ENCODE results near the gene ATP2C2. TPM values are rescaled to one million over a fixed set of nuclear protein-coding genes. Genes with fewer than 3 reads are reported as not detected.
A peak's percentile ranks its signal among the peaks of the same experiment; 100 is the strongest.
"Not testable (repeated sequence)": the region's sequence is repeated elsewhere in the genome, so short reads cannot be mapped to it uniquely, and the experiment has no call there.

The ATP2C2 gene
- total and polyA plus RNA-seq, 7 experiments from 2014 or later = 0.20 TPM; not detected in 6

DNA sequence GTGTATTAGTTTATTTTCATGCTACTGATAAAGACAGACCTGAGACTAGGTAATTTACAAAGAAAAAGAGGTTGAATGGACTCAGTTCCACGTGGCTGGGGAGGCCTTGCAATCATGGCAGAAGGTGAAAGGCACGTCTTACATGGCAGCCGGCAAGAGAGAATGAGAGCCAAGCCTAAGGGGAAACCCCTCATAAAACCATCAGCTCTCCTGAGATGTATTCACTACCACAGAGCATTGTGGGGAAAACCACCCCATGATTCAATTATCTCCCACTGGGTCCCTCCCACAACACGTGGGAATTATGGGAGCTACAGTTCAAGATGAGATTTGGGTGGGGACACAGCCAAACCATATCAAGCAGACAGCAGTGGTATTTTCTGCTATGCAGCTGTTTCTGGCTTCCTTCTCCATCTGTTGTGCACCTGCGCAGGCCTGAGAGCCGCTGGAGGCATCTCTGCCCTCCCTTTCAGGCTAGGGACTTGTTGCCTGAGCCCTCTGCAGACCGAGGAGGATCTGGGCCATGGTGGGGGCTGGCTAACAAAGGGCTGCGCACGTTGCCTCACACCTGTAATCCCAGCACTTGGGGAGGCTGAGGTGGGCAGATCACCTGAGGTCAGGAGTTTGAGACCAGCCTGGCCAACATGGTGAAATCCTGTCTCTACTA lies 82.8 kb downstream of the ATP2C2 start:
- H3K36me3 Mint-ChIP-seq; H3K36me3 ChIP-seq (ENCODE audit: control insufficient read depth in 2 of 3, insufficient read depth in 3 of 3, low read length in 3 of 3); H3K4me3 Mint-ChIP-seq; POLR2A ChIA-PET; H3K4me1 ChIP-seq (ENCODE audit: control insufficient read depth in 2 of 2, insufficient read depth in 2 of 2, low read length in 2 of 2); H3K4me1 Mint-ChIP-seq; H3K9me3 Mint-ChIP-seq; H3K4me3 ChIP-seq (ENCODE audit: low read length); DNase-seq; H3K27ac ChIP-seq (ENCODE audit: low read depth, low read length); H3K27me3 ChIP-seq (ENCODE audit: control insufficient read depth in 2 of 2, insufficient read depth in 2 of 2, low read length in 2 of 2); intact Hi-C loops (cut with micrococcal nuclease); ATAC-seq; H3K27ac Mint-ChIP-seq; CTCF ChIA-PET; H3K9me3 ChIP-seq (ENCODE audit: control insufficient read depth in 2 of 3, low read length in 3 of 3): not testable (repeated sequence)
- H3K27me3 Mint-ChIP-seq = peaks cover 0 to 15% (median 0%) of the 10 kb centered on the region in 5 donors

DNA sequence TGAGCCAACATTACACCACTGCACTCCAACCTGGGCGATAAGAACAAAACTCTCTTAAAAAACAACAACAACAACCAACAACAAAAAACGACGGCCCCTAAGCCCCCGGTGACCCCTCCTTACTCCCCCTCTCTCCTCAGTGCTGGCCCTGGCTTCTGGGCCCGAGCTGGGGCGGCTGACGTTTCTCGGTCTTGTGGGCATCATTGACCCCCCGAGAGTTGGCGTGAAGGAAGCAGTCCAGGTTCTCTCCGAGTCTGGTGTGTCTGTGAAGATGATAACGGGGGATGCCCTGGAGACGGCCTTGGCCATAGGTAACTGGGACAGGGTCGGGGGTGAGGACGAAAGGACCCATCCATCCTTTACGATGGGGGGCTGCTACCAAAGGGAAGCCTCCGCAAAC lies 83.4 kb downstream of the ATP2C2 start:
- intact Hi-C loops (cut with micrococcal nuclease) = no loop called here
- CTCF ChIA-PET = no interaction called here
- H3K9me3 Mint-ChIP-seq = peaks cover 0 to 1% (median 0%) of the 10 kb centered on the region in 11 donors
- peak overlapping the region in 1 of 9 donors; percentile 33 for H3K27ac Mint-ChIP-seq
- ATAC-seq (no peak), DNase-seq (no peak)
- H3K4me3 ChIP-seq (ENCODE audit: low read length) = no peak overlapping the region
- H3K4me1 ChIP-seq (ENCODE audit: control insufficient read depth in 2 of 2, insufficient read depth in 2 of 2, low read length in 2 of 2) = no peaks in the 10 kb centered on the region
- no peak overlapping the region for H3K27ac ChIP-seq (ENCODE audit: low read depth, low read length)
- H3K36me3 ChIP-seq (ENCODE audit: control insufficient read depth in 2 of 3, insufficient read depth in 3 of 3, low read length in 3 of 3) = no peaks in the 10 kb centered on the region
- peaks cover 0 to 15% (median 0%) of the 10 kb centered on the region in 5 donors for H3K27me3 Mint-ChIP-seq
- no peaks in the 10 kb centered on the region for H3K9me3 ChIP-seq (ENCODE audit: control insufficient read depth in 2 of 3, low read length in 3 of 3)
- POLR2A ChIA-PET = no interaction called here
- H3K4me3 Mint-ChIP-seq = no peak overlapping the region
- H3K27me3 ChIP-seq (ENCODE audit: control insufficient read depth in 2 of 2, insufficient read depth in 2 of 2, low read length in 2 of 2) = no peaks in the 10 kb centered on the region
- H3K36me3 Mint-ChIP-seq = peaks cover 0 to 9% (median 0%) of the 10 kb centered on the region in 5 donors
- peaks cover 0 to 2% (median 0%) of the 10 kb centered on the region in 7 donors for H3K4me1 Mint-ChIP-seq

DNA sequence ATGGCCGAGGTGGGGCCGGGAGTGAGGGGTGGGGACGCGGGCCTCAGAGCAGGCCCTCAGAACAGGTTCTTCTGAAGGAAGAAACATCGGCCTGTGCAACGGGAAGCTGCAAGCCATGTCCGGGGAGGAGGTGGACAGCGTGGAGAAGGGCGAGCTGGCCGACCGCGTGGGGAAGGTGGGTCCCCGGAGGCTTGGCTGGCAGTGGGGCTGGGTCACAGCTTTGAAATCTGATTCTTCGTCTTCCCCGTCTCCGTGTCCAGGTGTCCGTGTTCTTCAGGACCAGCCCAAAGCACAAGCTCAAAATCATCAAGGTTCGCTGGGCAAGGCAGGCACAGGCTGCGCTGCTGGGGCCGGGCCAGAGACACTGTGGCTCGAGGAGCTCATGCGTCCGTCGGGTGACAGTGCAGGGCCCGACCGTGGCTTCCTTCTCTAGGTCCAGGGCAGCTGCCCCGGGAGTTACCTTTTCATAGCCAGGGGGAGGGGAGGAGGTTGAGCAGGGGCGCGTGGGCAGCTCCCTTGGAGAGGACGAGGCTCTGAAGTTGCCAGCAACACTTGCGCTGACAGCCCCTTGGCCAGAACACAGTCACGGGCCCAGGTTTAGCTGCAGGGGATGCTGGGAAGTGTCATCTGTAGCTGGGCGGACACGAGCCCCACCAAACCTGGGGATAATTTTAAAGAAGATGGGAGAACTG lies 84.9 kb downstream of the ATP2C2 start:
- POLR2A ChIA-PET = no interaction called here
- H3K27ac ChIP-seq (ENCODE audit: low read depth, low read length) = no peak overlapping the region
- intact Hi-C loops (cut with micrococcal nuclease) = no loop called here
- Mint-ChIP-seq H3K4me3 (no peak overlapping the region), H3K27me3 (peaks cover 0 to 11% (median 0%) of the 10 kb centered on the region in 5 donors), H3K27ac (no peak overlapping the region), H3K9me3 (peaks cover 0 to 1% (median 0%) of the 10 kb centered on the region in 11 donors), H3K4me1 (peaks cover 0 to 2% (median 0%) of the 10 kb centered on the region in 7 donors), H3K36me3 (peaks cover 0 to 9% (median 0%) of the 10 kb centered on the region in 5 donors)
- H3K4me1 ChIP-seq (ENCODE audit: control insufficient read depth in 2 of 2, insufficient read depth in 2 of 2, low read length in 2 of 2) = no peaks in the 10 kb centered on the region
- no peaks in the 10 kb centered on the region for H3K36me3 ChIP-seq (ENCODE audit: control insufficient read depth in 2 of 3, insufficient read depth in 3 of 3, low read length in 3 of 3)
- CTCF ChIA-PET = no interaction called here
- H3K4me3 ChIP-seq (ENCODE audit: low read length) = no peak overlapping the region
- no peak for ATAC-seq
- no peaks in the 10 kb centered on the region for H3K9me3 ChIP-seq (ENCODE audit: control insufficient read depth in 2 of 3, low read length in 3 of 3)
- no peak for DNase-seq
- H3K27me3 ChIP-seq (ENCODE audit: control insufficient read depth in 2 of 2, insufficient read depth in 2 of 2, low read length in 2 of 2) = no peaks in the 10 kb centered on the region

DNA sequence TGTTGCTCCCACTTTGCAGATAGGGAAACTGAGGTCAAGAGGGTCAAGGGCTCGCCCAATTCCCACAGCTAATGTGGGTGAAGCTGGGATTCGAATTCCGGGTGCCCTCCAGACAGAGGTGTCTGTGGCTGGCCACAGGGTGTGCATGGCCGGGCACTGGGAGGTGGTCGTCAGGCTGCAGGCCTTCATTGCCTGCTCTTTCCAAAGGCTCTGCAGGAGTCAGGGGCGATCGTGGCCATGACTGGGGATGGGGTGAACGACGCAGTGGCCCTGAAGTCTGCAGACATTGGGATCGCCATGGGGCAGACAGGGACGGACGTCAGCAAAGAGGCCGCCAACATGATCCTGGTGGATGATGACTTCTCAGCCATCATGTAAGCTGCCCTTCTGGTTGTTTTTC lies 86.3 kb downstream of the ATP2C2 start:
- intact Hi-C loops (cut with micrococcal nuclease) = no loop called here
- Mint-ChIP-seq H3K27ac (no peak overlapping the region), H3K4me3 (no peak overlapping the region), H3K36me3 (peaks cover 0 to 14% (median 7%) of the 10 kb centered on the region in 5 donors), H3K9me3 (peaks cover 0 to 3% (median 0%) of the 10 kb centered on the region in 11 donors), H3K27me3 (peaks cover 0 to 4% (median 0%) of the 10 kb centered on the region in 5 donors), H3K4me1 (peaks cover 0 to 2% (median 0%) of the 10 kb centered on the region in 7 donors)
- ATAC-seq (no peak), DNase-seq (no peak)
- Histone ChIP-seq H3K27me3 (ENCODE audit: control insufficient read depth in 2 of 2, insufficient read depth in 2 of 2, low read length in 2 of 2) (no peaks in the 10 kb centered on the region), H3K36me3 (ENCODE audit: control insufficient read depth in 2 of 3, insufficient read depth in 3 of 3, low read length in 3 of 3) (no peaks in the 10 kb centered on the region), H3K4me1 (ENCODE audit: control insufficient read depth in 2 of 2, insufficient read depth in 2 of 2, low read length in 2 of 2) (no peaks in the 10 kb centered on the region), H3K27ac (ENCODE audit: low read depth, low read length) (no peak overlapping the region), H3K4me3 (ENCODE audit: low read length) (no peak overlapping the region), H3K9me3 (ENCODE audit: control insufficient read depth in 2 of 3, low read length in 3 of 3) (no peaks in the 10 kb centered on the region)
- POLR2A ChIA-PET = no interaction called here
- CTCF ChIA-PET = no interaction called here

DNA sequence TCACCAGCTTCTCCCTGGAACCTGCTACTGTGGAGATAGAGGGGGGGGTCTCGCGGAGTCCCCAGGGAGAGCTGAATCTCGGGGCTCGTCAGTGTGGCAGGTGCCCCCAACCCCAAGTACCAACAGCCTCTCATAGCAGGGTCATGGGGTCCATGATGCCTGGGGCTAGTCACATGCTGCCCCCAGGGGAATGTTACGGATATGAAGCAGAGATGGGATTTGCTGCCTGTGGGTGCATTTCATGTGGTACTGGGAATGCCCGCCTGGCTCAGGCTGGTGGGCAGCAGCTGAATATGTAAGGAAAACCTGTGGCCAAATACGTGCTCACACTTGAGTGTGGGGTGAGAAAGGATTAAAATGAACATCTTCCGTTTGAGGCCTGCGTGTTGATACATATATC lies 86.7 kb downstream of the ATP2C2 start:
- intact Hi-C loops (cut with micrococcal nuclease) = no loop called here
- Mint-ChIP-seq H3K36me3 (peaks cover 0 to 17% (median 9%) of the 10 kb centered on the region in 5 donors), H3K27me3 (no peaks in the 10 kb centered on the region), H3K4me3 (no peak overlapping the region), H3K9me3 (peaks cover 0 to 3% (median 0%) of the 10 kb centered on the region in 11 donors), H3K27ac (no peak overlapping the region), H3K4me1 (peaks cover 0 to 2% (median 0%) of the 10 kb centered on the region in 7 donors)
- H3K27me3 ChIP-seq (ENCODE audit: control insufficient read depth in 2 of 2, insufficient read depth in 2 of 2, low read length in 2 of 2) = no peaks in the 10 kb centered on the region
- POLR2A ChIA-PET = no interaction called here
- no peak overlapping the region for H3K4me3 ChIP-seq (ENCODE audit: low read length)
- H3K36me3 ChIP-seq (ENCODE audit: control insufficient read depth in 2 of 3, insufficient read depth in 3 of 3, low read length in 3 of 3) = no peaks in the 10 kb centered on the region
- H3K27ac ChIP-seq (ENCODE audit: low read depth, low read length) = no peak overlapping the region
- H3K9me3 ChIP-seq (ENCODE audit: control insufficient read depth in 2 of 3, low read length in 3 of 3) = no peaks in the 10 kb centered on the region
- no peaks in the 10 kb centered on the region for H3K4me1 ChIP-seq (ENCODE audit: control insufficient read depth in 2 of 2, insufficient read depth in 2 of 2, low read length in 2 of 2)
- DNase-seq (no peak), ATAC-seq (no peak)
- CTCF ChIA-PET = no interaction called here

DNA sequence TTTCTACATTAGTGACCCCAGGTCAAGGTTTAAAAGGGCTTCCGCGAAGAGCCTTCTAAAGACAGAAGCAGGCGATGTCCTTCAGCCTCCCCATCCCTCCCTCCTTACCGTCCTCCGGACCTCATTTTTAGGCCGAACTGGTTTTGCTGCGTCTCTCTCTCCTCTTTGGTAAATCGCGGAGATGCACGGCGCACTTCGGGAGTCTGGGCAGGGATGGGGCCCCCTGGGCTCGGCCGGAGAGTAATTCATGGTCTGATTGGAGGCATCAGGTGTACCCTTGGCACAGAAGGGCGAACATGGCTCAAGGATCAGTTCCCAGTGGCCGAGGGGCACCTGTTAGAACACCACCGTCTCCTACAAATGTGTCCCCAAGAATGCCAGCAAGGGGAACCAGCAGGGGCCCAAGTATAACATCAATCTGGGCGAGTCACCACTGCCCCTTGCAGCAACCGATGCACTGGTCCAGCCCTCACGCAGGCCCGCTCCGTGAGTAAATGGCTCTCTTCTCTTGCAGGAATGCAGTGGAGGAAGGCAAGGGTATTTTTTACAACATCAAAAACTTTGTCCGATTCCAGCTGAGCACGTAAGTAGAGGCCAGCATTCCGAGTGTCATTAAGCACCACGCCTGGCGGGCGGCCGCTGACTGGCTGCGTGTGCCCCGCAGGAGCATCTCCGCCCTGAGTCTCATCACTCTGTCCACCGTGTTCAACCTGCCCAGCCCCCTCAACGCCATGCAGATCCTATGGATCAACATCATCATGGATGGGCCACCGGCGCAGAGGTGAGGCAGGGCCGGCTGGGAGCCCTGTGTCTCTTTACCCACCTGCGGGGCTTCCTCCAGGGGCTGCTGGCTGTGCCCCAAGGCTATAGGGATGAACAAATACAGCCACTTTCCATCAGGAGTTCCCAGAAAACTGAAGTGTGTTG lies 90.5 kb downstream of the ATP2C2 start:
- H3K27ac Mint-ChIP-seq = no peak overlapping the region
- ChIA-PET POLR2A (no interaction called here), CTCF (no interaction called here)
- H3K9me3 Mint-ChIP-seq = peaks cover 0 to 3% (median 0%) of the 10 kb centered on the region in 11 donors
- H3K4me1 ChIP-seq (ENCODE audit: control insufficient read depth in 2 of 2, insufficient read depth in 2 of 2, low read length in 2 of 2) = no peaks in the 10 kb centered on the region
- H3K36me3 Mint-ChIP-seq = peaks cover 0 to 28% (median 9%) of the 10 kb centered on the region in 5 donors
- no peak overlapping the region for H3K27ac ChIP-seq (ENCODE audit: low read depth, low read length)
- H3K9me3 ChIP-seq (ENCODE audit: control insufficient read depth in 2 of 3, low read length in 3 of 3) = no peaks in the 10 kb centered on the region
- H3K27me3 ChIP-seq (ENCODE audit: control insufficient read depth in 2 of 2, insufficient read depth in 2 of 2, low read length in 2 of 2) = no peaks in the 10 kb centered on the region
- no peaks in the 10 kb centered on the region for H3K36me3 ChIP-seq (ENCODE audit: control insufficient read depth in 2 of 3, insufficient read depth in 3 of 3, low read length in 3 of 3)
- H3K4me3 Mint-ChIP-seq = no peak overlapping the region
- H3K4me1 Mint-ChIP-seq = peaks cover 0 to 7% (median 3%) of the 10 kb centered on the region in 7 donors
- intact Hi-C loops (cut with micrococcal nuclease) = no loop called here
- DNase-seq (no peak), ATAC-seq (no peak)
- no peaks in the 10 kb centered on the region for H3K27me3 Mint-ChIP-seq
- H3K4me3 ChIP-seq (ENCODE audit: low read length) = no peak overlapping the region

Data from naive thymus-derived CD4-positive, alpha-beta T cell (primary cell).